MM.1S (cell line): ENCODE measurements around the gene ITGB1.
"Not testable (repeated sequence)": the region's sequence is repeated elsewhere in the genome, so short reads cannot be mapped to it uniquely, and the experiment has no call there.

ENCODE experiments used
- DNase-seq: peaks from one replicate; pipeline ENCODE4 v3.0.0-alpha.2; 2015
- H2AFZ ChIP-seq: fragments of 300-600 bp; sonication (generic); 2 replicates; pipeline ENCODE4 v1.6.0; 2016; ENCODE audit warnings: antibody characterized with exemption, low read length
- H3F3A ChIP-seq: fragments of 300-600 bp; sonication (generic); 2 replicates; pipeline ENCODE4 v1.6.1; 2016; ENCODE audit warnings: mild to moderate bottlenecking, antibody characterized with exemption, low read length, moderate library complexity, mixed read lengths; ENCODE audit not compliant: insufficient read depth
- H3K27ac ChIP-seq: fragments of 300-600 bp; sonication (generic); 2 replicates; pipeline ENCODE4 v1.5.1; 2016; ENCODE audit warnings: mild to moderate bottlenecking, low read length
- H3K27me3 ChIP-seq: fragments of 300-600 bp; sonication (generic); replicated peaks from 2 replicates; pipeline ENCODE4 v1.6.0; 2016; ENCODE audit warnings: low read length; ENCODE audit not compliant: insufficient read depth
- H3K36me3 ChIP-seq: fragments of 300-600 bp; sonication (generic); replicated peaks from 2 replicates; pipeline ENCODE4 v1.6.1; 2016; ENCODE audit warnings: mild to moderate bottlenecking, low read length, mixed read lengths; ENCODE audit not compliant: insufficient read depth
- H3K4me1 ChIP-seq: fragments of 300-600 bp; sonication (generic); 2 replicates; pipeline ENCODE4 v1.6.1; 2016; ENCODE audit warnings: low read length, mixed read lengths
- H3K4me2 ChIP-seq: fragments of 300-600 bp; sonication (generic); 2 replicates; pipeline ENCODE4 v1.6.0; 2016; ENCODE audit warnings: low read depth, low read length
- H3K4me3 ChIP-seq: fragments of 300-600 bp; sonication (generic); 2 replicates; pipeline ENCODE4 v1.5.1; 2016; ENCODE audit warnings: low read length, mixed read lengths
- H3K79me2 ChIP-seq: fragments of 300-600 bp; sonication (generic); 2 replicates; pipeline ENCODE4 v1.6.1; 2016; ENCODE audit warnings: mixed run types, low read length, mixed read lengths
- H3K9ac ChIP-seq: fragments of 300-600 bp; sonication (generic); 2 replicates; pipeline ENCODE4 v1.6.1; 2016; ENCODE audit warnings: low read length, mixed read lengths
- H3K9me2 ChIP-seq: fragments of 300-600 bp; sonication (generic); replicated peaks from 2 replicates; pipeline ENCODE4 v1.6.1; 2016; ENCODE audit warnings: mild to moderate bottlenecking, low read length, mixed read lengths; ENCODE audit not compliant: insufficient read depth
- H3K9me3 ChIP-seq: fragments of 300-600 bp; sonication (generic); replicated peaks from 2 replicates; pipeline ENCODE4 v1.6.1; 2016; ENCODE audit warnings: mild to moderate bottlenecking, low read length, mixed read lengths; ENCODE audit not compliant: insufficient read depth
- H4K20me1 ChIP-seq: fragments of 300-600 bp; sonication (generic); 2 replicates; pipeline ENCODE4 v1.6.1; 2016; ENCODE audit warnings: mild to moderate bottlenecking, low read length, moderate library complexity, mixed read lengths; ENCODE audit not compliant: insufficient read depth
- EZH2 ChIP-seq: fragments of 300-600 bp; sonication (generic); optimal IDR thresholded peaks from 2 replicates; pipeline ENCODE3; 2017; ENCODE audit warnings: low read depth, mild to moderate bottlenecking, antibody characterized with exemption, low read length, mixed read lengths
- EZH2phosphoT487 ChIP-seq: fragments of 300-600 bp; sonication (generic); IDR thresholded peaks from 2 replicates; pipeline ENCODE4 v1.6.1; 2018; ENCODE audit warnings: antibody characterized with exemption, low read length
- TF ChIP-seq, protein P1 (sequence below): fragments of 300-600 bp; sonication (generic); IDR thresholded peaks from 2 replicates; pipeline ENCODE4 v1.5.1; 2016; ENCODE audit warnings: antibody characterized with exemption, low read length, mixed read lengths

ITGB1 gene

GRCh38 chr10:32909456-32909855 lies 48.6 kb downstream of the ITGB1 start:
- Histone ChIP-seq H3K27me3 (no peaks in the 10 kb centered on the region), H3K27ac (no peak overlapping the region), H3K4me2 (no peak overlapping the region), H3K79me2 (no peaks in the 10 kb centered on the region), H3F3A (no peaks in the 10 kb centered on the region), H2AFZ (no peak overlapping the region), H3K4me1 (no peaks in the 10 kb centered on the region), H3K4me3 (no peak overlapping the region), H3K36me3 (no peaks in the 10 kb centered on the region), H3K9me3 (no peaks in the 10 kb centered on the region), H4K20me1 (no peaks in the 10 kb centered on the region), H3K9ac (no peak overlapping the region), H3K9me2 (no peaks in the 10 kb centered on the region)
- DNase-seq, result no peak
- TF ChIP-seq, protein P1, sequence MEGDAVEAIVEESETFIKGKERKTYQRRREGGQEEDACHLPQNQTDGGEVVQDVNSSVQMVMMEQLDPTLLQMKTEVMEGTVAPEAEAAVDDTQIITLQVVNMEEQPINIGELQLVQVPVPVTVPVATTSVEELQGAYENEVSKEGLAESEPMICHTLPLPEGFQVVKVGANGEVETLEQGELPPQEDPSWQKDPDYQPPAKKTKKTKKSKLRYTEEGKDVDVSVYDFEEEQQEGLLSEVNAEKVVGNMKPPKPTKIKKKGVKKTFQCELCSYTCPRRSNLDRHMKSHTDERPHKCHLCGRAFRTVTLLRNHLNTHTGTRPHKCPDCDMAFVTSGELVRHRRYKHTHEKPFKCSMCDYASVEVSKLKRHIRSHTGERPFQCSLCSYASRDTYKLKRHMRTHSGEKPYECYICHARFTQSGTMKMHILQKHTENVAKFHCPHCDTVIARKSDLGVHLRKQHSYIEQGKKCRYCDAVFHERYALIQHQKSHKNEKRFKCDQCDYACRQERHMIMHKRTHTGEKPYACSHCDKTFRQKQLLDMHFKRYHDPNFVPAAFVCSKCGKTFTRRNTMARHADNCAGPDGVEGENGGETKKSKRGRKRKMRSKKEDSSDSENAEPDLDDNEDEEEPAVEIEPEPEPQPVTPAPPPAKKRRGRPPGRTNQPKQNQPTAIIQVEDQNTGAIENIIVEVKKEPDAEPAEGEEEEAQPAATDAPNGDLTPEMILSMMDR, result no peak
- TF ChIP-seq EZH2phosphoT487 (no peak), EZH2 (no peak)

- Histone ChIP-seq H3K27ac (no peak overlapping the region), H3K9ac (no peak overlapping the region; the same call in 1 of the 2 replicates), H4K20me1 (no peaks in the 10 kb centered on the region), H3F3A (no peaks in the 10 kb centered on the region), H3K9me3 (no peaks in the 10 kb centered on the region), H3K79me2 (no peaks in the 10 kb centered on the region), H2AFZ (no peak overlapping the region), H3K4me3 (0 out of 2 replicates have a peak overlapping the region, but pooled peaks have one; percentile 9), H3K36me3 (no peaks in the 10 kb centered on the region), H3K27me3 (no peaks in the 10 kb centered on the region), H3K9me2 (no peaks in the 10 kb centered on the region), H3K4me1 (no peaks in the 10 kb centered on the region), H3K4me2 (peak overlapping the region; percentile 23; the same call in 1 of the 2 replicates)
- DNase-seq, result no peak
- TF ChIP-seq EZH2, result no peak
Observed at GRCh38 chr10:32906595-32906994, 51.4 kb downstream of the ITGB1 start.

- no peak overlapping the region for H3K4me2 ChIP-seq
- no peaks in the 10 kb centered on the region for H3K4me1 ChIP-seq
- H3K9me2 ChIP-seq, result no peaks in the 10 kb centered on the region
- H3K27me3 ChIP-seq, result no peaks in the 10 kb centered on the region
- H3K9me3 ChIP-seq, result no peaks in the 10 kb centered on the region
- no peak overlapping the region for H2AFZ ChIP-seq
- no peaks in the 10 kb centered on the region for H4K20me1 ChIP-seq
- no peak overlapping the region for H3K27ac ChIP-seq
- H3K79me2 ChIP-seq, result no peaks in the 10 kb centered on the region
- H3K9ac ChIP-seq, result no peak overlapping the region
- H3K36me3 ChIP-seq, result no peaks in the 10 kb centered on the region
- DNase-seq, result no peak
- no peak overlapping the region for H3K4me3 ChIP-seq
- TF ChIP-seq, protein P1, result no peak
- TF ChIP-seq EZH2phosphoT487 (no peak), EZH2 (no peak)
- no peaks in the 10 kb centered on the region for H3F3A ChIP-seq
Observed at GRCh38 chr10:32905466-32905865, 52.6 kb downstream of the ITGB1 start.

- Histone ChIP-seq H3K27ac (no peak overlapping the region), H3K9me3 (no peaks in the 10 kb centered on the region)
Observed at GRCh38 chr10:32901815-32902214, 56.2 kb downstream of the ITGB1 start.

GRCh38 chr10:32895200-32895968 lies 62.6 kb downstream of the ITGB1 start:
- H3K9me2 ChIP-seq, H3K36me3 ChIP-seq, H2AFZ ChIP-seq, H3K9ac ChIP-seq, H3K4me1 ChIP-seq, DNase-seq, H3K4me3 ChIP-seq, H3K9me3 ChIP-seq, H3K27ac ChIP-seq, H4K20me1 ChIP-seq, H3K4me2 ChIP-seq, H3K27me3 ChIP-seq, H3K79me2 ChIP-seq, H3F3A ChIP-seq: not testable (repeated sequence)

More at GRCh38 chr10:32901815-32902214, 56.2 kb downstream of the ITGB1 start:
- Histone ChIP-seq H3K79me2 (no peaks in the 10 kb centered on the region), H4K20me1 (no peaks in the 10 kb centered on the region), H3K27me3 (no peaks in the 10 kb centered on the region), H3K9ac (no peak overlapping the region), H3K36me3 (no peaks in the 10 kb centered on the region), H3K4me2 (no peak overlapping the region), H2AFZ (no peak overlapping the region), H3F3A (no peaks in the 10 kb centered on the region), H3K4me1 (no peaks in the 10 kb centered on the region), H3K4me3 (no peak overlapping the region), H3K9me2 (no peaks in the 10 kb centered on the region)
- no peak for DNase-seq
- TF ChIP-seq EZH2 (no peak), EZH2phosphoT487 (no peak)
- TF ChIP-seq, protein P1, result no peak
